ENCODE measurements around the gene ADGRB2. TPM values are rescaled to one million over a fixed set of nuclear protein-coding genes. Genes with fewer than 3 reads are reported as not detected.
A peak's percentile ranks its signal among the peaks of the same experiment; 100 is the strongest.

The ADGRB2 gene
- polyA plus RNA-seq, 3 donors = not detected

DNA sequence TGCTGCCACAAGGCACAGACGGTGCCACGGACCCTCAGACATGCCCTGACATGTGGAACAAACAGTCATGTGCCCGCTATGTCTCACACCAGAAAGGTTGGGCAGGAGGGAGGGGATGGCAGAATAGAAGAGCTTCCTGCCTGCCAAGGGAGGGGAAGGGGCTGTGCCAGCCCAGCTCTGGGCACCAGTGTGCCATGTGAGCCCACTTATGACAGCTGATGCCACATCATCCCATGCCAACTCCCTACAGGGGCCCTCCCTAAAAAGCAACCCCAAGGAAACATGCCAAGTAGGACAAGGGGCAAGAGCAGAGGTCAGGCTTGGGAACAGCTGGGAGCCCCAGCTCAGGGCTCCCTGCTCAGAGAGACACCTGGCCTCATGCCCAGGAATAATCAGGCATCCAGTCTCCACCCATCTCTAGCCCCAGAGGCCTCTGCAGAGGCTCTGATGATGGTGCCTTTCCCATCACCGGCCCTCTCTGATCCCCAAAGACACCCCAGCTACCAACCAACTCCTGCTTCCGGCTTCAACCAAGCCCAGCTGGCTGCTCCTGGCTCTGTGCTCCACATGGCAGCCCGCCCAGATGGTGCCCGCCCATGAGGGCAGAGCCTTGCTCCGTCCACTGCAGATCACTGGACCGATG, 10.3 kb downstream of the ADGRB2 start:
- Histone ChIP-seq H3K27ac (ENCODE audit: low read depth in 1 of 2, low read length in 2 of 2) (no peak overlapping the region), H3K79me2 (ENCODE audit: insufficient read depth, low read length) (no peaks in the 10 kb centered on the region), H3K4me2 (replicated peaks; ENCODE audit: extremely low read depth, low read length, poor library complexity, severe bottlenecking) (no peak overlapping the region), H3K4me1 (ENCODE audit: control insufficient read depth in 1 of 2, insufficient read depth in 2 of 2, low read length in 2 of 2) (peaks cover 5 to 11% of the 10 kb centered on the region in 2 donors), H3K9ac (ENCODE audit: insufficient read depth, low read length, poor library complexity, severe bottlenecking) (no peak overlapping the region), H4K20me1 (ENCODE audit: insufficient read depth, low read length) (no peaks in the 10 kb centered on the region), H3K36me3 (replicated peaks in 1 of 2; ENCODE audit: control insufficient read depth in 1 of 2, insufficient read depth in 2 of 2, low read length in 2 of 2) (no peaks in the 10 kb centered on the region), H3K9me3 (replicated peaks in 1 of 2; ENCODE audit: control insufficient read depth in 1 of 2, insufficient read depth in 1 of 2, low read length in 2 of 2) (no peaks in the 10 kb centered on the region), H3K27me3 (ENCODE audit: control insufficient read depth in 2 of 2, insufficient read depth in 2 of 2, low read length in 2 of 2) (peaks cover 0 to 25% of the 10 kb centered on the region in 2 donors), H2AFZ (ENCODE audit: insufficient read depth, low read depth, low read length, poor library complexity, severe bottlenecking) (no peak overlapping the region), H3K4me3 (replicated peaks in 1 of 3; ENCODE audit: low read depth in 2 of 3, low read length in 3 of 3) (no peak overlapping the region)
- peaks cover 0 to 2% (median 0%) of the 10 kb centered on the region in 7 donors for H3K9me3 Mint-ChIP-seq
- H3K4me1 Mint-ChIP-seq = peaks cover 13% of the 10 kb centered on the region
- TF ChIP-seq, protein P1, sequence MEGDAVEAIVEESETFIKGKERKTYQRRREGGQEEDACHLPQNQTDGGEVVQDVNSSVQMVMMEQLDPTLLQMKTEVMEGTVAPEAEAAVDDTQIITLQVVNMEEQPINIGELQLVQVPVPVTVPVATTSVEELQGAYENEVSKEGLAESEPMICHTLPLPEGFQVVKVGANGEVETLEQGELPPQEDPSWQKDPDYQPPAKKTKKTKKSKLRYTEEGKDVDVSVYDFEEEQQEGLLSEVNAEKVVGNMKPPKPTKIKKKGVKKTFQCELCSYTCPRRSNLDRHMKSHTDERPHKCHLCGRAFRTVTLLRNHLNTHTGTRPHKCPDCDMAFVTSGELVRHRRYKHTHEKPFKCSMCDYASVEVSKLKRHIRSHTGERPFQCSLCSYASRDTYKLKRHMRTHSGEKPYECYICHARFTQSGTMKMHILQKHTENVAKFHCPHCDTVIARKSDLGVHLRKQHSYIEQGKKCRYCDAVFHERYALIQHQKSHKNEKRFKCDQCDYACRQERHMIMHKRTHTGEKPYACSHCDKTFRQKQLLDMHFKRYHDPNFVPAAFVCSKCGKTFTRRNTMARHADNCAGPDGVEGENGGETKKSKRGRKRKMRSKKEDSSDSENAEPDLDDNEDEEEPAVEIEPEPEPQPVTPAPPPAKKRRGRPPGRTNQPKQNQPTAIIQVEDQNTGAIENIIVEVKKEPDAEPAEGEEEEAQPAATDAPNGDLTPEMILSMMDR (IDR thresholded peaks at IDR 0.05) = no peak
- intact Hi-C loops (cut with micrococcal nuclease) = no loop called here
- H3K36me3 Mint-ChIP-seq = no peaks in the 10 kb centered on the region
- no peak for DNase-seq
- peaks cover 20 to 38% (median 29%) of the 10 kb centered on the region in 3 donors for H3K27me3 Mint-ChIP-seq (ENCODE audit: low read depth in 3 of 3)
- no peak overlapping the region for H3K27ac Mint-ChIP-seq
- WGBS (ENCODE audit: insufficient coverage) = 86% methylated on average over 9 of the region's 9 CpGs
- H3K4me3 Mint-ChIP-seq = peak overlapping the region in 1 of 2 donors; percentile 32

DNA sequence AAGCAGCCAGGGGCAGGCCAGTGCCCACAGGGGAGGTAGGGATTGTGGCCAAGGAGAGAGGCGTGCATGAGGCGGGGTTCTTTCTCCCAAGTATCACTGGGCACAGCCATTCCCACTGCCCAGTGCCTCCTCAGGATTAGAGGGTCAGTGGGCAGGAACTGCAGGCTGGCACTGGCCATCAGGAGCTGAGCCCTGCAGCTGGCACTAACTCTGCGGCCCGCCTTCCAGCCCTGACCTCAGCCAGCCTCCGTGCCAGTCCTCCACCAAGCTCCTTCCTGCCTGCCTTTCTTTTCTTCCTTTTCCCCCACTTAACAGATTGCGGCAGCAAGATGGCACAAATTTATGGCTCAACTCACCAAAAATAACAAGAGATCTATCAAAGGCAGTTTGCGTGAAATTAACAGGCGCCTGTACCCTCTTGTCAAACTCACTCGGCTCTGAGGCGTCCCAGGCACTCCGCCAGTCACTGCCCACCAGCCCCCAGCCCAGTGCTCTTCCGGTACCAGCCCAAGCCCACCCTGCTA, 11.1 kb downstream of the ADGRB2 start:
- no peak overlapping the region for H3K9ac ChIP-seq (ENCODE audit: insufficient read depth, low read length, poor library complexity, severe bottlenecking)
- WGBS (ENCODE audit: insufficient coverage) = 47% methylated on average over 12 of the region's 12 CpGs
- TF ChIP-seq, protein P1 (IDR thresholded peaks at IDR 0.05) = no peak
- no peak overlapping the region for H3K27ac ChIP-seq (ENCODE audit: low read depth in 1 of 2, low read length in 2 of 2)
- Mint-ChIP-seq H3K4me3 (peak overlapping the region in 1 of 2 donors; percentile 52), H3K9me3 (peaks cover 0 to 2% (median 0%) of the 10 kb centered on the region in 7 donors), H3K27me3 (ENCODE audit: low read depth in 3 of 3) (peaks cover 14 to 35% (median 30%) of the 10 kb centered on the region in 3 donors), H3K27ac (no peak overlapping the region), H3K36me3 (no peaks in the 10 kb centered on the region), H3K4me1 (peaks cover 13% of the 10 kb centered on the region)
- no peaks in the 10 kb centered on the region for H4K20me1 ChIP-seq (ENCODE audit: insufficient read depth, low read length)
- intact Hi-C loops (cut with micrococcal nuclease) = no loop called here
- H3K79me2 ChIP-seq (ENCODE audit: insufficient read depth, low read length) = no peaks in the 10 kb centered on the region
- H3K36me3 ChIP-seq (replicated peaks in 1 of 2; ENCODE audit: control insufficient read depth in 1 of 2, insufficient read depth in 2 of 2, low read length in 2 of 2) = no peaks in the 10 kb centered on the region
- H3K9me3 ChIP-seq (replicated peaks in 1 of 2; ENCODE audit: control insufficient read depth in 1 of 2, insufficient read depth in 1 of 2, low read length in 2 of 2) = no peaks in the 10 kb centered on the region
- peaks cover 5 to 11% of the 10 kb centered on the region in 2 donors for H3K4me1 ChIP-seq (ENCODE audit: control insufficient read depth in 1 of 2, insufficient read depth in 2 of 2, low read length in 2 of 2)
- H3K4me3 ChIP-seq (replicated peaks in 1 of 3; ENCODE audit: low read depth in 2 of 3, low read length in 3 of 3) = no peak overlapping the region
- peaks cover 0 to 21% of the 10 kb centered on the region in 2 donors for H3K27me3 ChIP-seq (ENCODE audit: control insufficient read depth in 2 of 2, insufficient read depth in 2 of 2, low read length in 2 of 2)
- no peak overlapping the region for H3K4me2 ChIP-seq (replicated peaks; ENCODE audit: extremely low read depth, low read length, poor library complexity, severe bottlenecking)
- DNase-seq = no peak
- no peak overlapping the region for H2AFZ ChIP-seq (ENCODE audit: insufficient read depth, low read depth, low read length, poor library complexity, severe bottlenecking)

All from CD14-positive monocyte (primary cell).